H1 (cell line): Measurements from ENCODE around the gene UPF3B. TPM values are rescaled to one million over a fixed set of nuclear protein-coding genes. Genes with fewer than 3 reads are reported as not detected.

ENCODE experiments used
- CTCF ChIA-PET: fragments of 300-600 bp; sonication (Branson Sonifier 250); formaldehyde crosslinking; loops from one replicate; lab custom pipeline; 2021; ENCODE audit not compliant: partially characterized antibody; lab: Charles Lee
- POLR2A ChIA-PET: fragments of 300-600 bp; sonication (Branson Sonifier 250); formaldehyde crosslinking; loops from one replicate; lab custom pipeline; 2021; ENCODE audit warnings: inconsistent platforms; ENCODE audit not compliant: partially characterized antibody; lab: Charles Lee
- DNase-seq, 2 experiments: peaks; one replicate each; pipeline versions ENCODE4 v3.0.0 to v3.0.0-alpha.2; 2010 to 2022; ENCODE audit warnings: low spot score in 2 of 2, low read depth in 1 of 2, mixed read lengths in 1 of 2
- FAIRE-seq: peaks from 2 replicates; lab custom pipeline; 2011; peaks lifted over from hg19 to GRCh38; lab: Jason Lieb, UNC
- H2AFZ ChIP-seq: 2 replicates; pipeline ENCODE4 v1.8.1; 2012; ENCODE audit warnings: low read length, inconsistent platforms
- H2AK5ac ChIP-seq: 2 replicates; pipeline ENCODE4 v1.6.1; 2013; ENCODE audit warnings: low read depth, low read length
- H2BK120ac ChIP-seq: replicated peaks from 2 replicates; pipeline ENCODE3; 2013; ENCODE audit warnings: low read depth, low read length, inconsistent platforms
- H2BK12ac ChIP-seq: 2 replicates; pipeline ENCODE4 v1.6.1; 2013; ENCODE audit warnings: low read depth, low read length
- H2BK15ac ChIP-seq: 2 replicates; pipeline ENCODE4 v1.6.1; 2013; ENCODE audit warnings: low read length
- H2BK20ac ChIP-seq: 2 replicates; pipeline ENCODE4 v1.6.1; 2013; ENCODE audit warnings: low read length
- H2BK5ac ChIP-seq: 2 replicates; pipeline ENCODE4 v1.6.1; 2013; ENCODE audit warnings: low read depth, low read length
- H3K14ac ChIP-seq: 2 replicates; pipeline ENCODE4 v1.6.1; 2013; ENCODE audit warnings: inconsistent platforms; ENCODE audit not compliant: insufficient read length
- H3K18ac ChIP-seq: 2 replicates; pipeline ENCODE4 v1.6.1; 2013; ENCODE audit warnings: low read length; ENCODE audit errors: extremely low read depth
- H3K23ac ChIP-seq: 2 replicates; pipeline ENCODE4 v1.6.1; 2013; ENCODE audit warnings: inconsistent platforms; ENCODE audit not compliant: insufficient read length
- H3K23me2 ChIP-seq: 2 replicates; pipeline ENCODE4 v1.6.1; 2013; ENCODE audit warnings: low read depth, low read length
- H3K27ac ChIP-seq: 2 replicates; pipeline ENCODE4 v1.6.1; 2011; ENCODE audit warnings: low read depth, low read length, inconsistent platforms
- H3K27me3 ChIP-seq, 4 experiments: replicated peaks in 1 of 4; 1 replicate in 1 of 4; 2 replicates in 3 of 4; pipeline versions ENCODE4 v1.6.1 to v1.8.1; 2011 to 2013; ENCODE audit warnings: low read length in 3 of 4, mild to moderate bottlenecking in 3 of 4, inconsistent platforms in 2 of 4, mixed read lengths in 2 of 4, moderate library complexity in 1 of 4; ENCODE audit not compliant: control insufficient read depth in 3 of 4, insufficient read depth in 3 of 4; ENCODE audit errors: extremely low read depth in 1 of 4
- H3K36me3 ChIP-seq, 4 experiments: 2 replicates each; pipeline versions ENCODE4 v1.6.1 to v1.8.1; 2011 to 2013; ENCODE audit warnings: mild to moderate bottlenecking in 4 of 4, low read length in 3 of 4, moderate library complexity in 2 of 4, control low read depth in 1 of 4, inconsistent platforms in 1 of 4; ENCODE audit not compliant: insufficient read depth in 4 of 4, control insufficient read depth in 2 of 4
- H3K4ac ChIP-seq: replicated peaks from 2 replicates; pipeline ENCODE3; 2013; ENCODE audit warnings: low read length, low read depth, mixed read lengths, inconsistent platforms; ENCODE audit not compliant: insufficient read length
- H3K4me1 ChIP-seq, 4 experiments: replicated peaks in 1 of 4; 1 replicate in 1 of 4; 2 replicates in 3 of 4; pipeline versions ENCODE4 v1.6.1 to v1.8.1; 2011 to 2013; ENCODE audit warnings: low read length in 3 of 4, inconsistent platforms in 2 of 4, mixed read lengths in 1 of 4; ENCODE audit not compliant: insufficient read depth in 4 of 4, control insufficient read depth in 3 of 4
- H3K4me2 ChIP-seq, 2 experiments: 2 replicates each; pipeline versions ENCODE4 v1.6.1 to v1.8.1; 2011 to 2013; ENCODE audit warnings: low read depth in 2 of 2, low read length in 2 of 2, control low read depth in 1 of 2, inconsistent platforms in 1 of 2, mild to moderate bottlenecking in 1 of 2; ENCODE audit not compliant: insufficient read depth in 1 of 2
- H3K4me3 ChIP-seq, 4 experiments: fragments of 200-600, 300-600 bp in 1 of 4; sonication (generic), shearing (Covaris generic), sonication (Bioruptor Twin) in 1 of 4; 2 replicates each; pipeline versions ENCODE4 v1.5.1 to v1.8.1; 2011 to 2016; ENCODE audit warnings: low read length in 4 of 4, low read depth in 3 of 4, control low read depth in 2 of 4, inconsistent platforms in 2 of 4, mild to moderate bottlenecking in 2 of 4, mixed read lengths in 1 of 4, moderate library complexity in 1 of 4; ENCODE audit not compliant: insufficient read depth in 2 of 4; ENCODE audit errors: extremely low read depth in 1 of 4
- H3K56ac ChIP-seq: replicated peaks from 2 replicates; pipeline ENCODE3; 2013; ENCODE audit warnings: low read depth, mild to moderate bottlenecking, mixed read lengths, low read length, inconsistent platforms; ENCODE audit not compliant: insufficient read length
- H3K79me1 ChIP-seq: 2 replicates; pipeline ENCODE4 v1.6.1; 2013; ENCODE audit warnings: low read depth, low read length, control low read depth
- H3K79me2 ChIP-seq, 2 experiments: 2 replicates each; pipeline versions ENCODE4 v1.6.1 to v1.8.1; 2012 to 2013; ENCODE audit warnings: low read length in 2 of 2, mild to moderate bottlenecking in 2 of 2, inconsistent platforms in 1 of 2; ENCODE audit not compliant: insufficient read depth in 2 of 2, control insufficient read depth in 1 of 2
- H3K9ac ChIP-seq, 4 experiments: replicated peaks in 1 of 4; 1 replicate in 1 of 4; 2 replicates in 3 of 4; pipeline versions ENCODE4 v1.6.1 to v1.8.1; 2011 to 2013; ENCODE audit warnings: low read depth in 3 of 4, low read length in 3 of 4, control low read depth in 2 of 4, mild to moderate bottlenecking in 2 of 4, moderate library complexity in 2 of 4, inconsistent platforms in 1 of 4; ENCODE audit errors: extremely low read depth in 1 of 4
- H3K9me3 ChIP-seq, 2 experiments: 2 replicates each; pipeline versions ENCODE4 v1.6.1 to v1.8.1; 2012 to 2013; ENCODE audit warnings: mild to moderate bottlenecking in 2 of 2, moderate library complexity in 2 of 2, control low read depth in 1 of 2, inconsistent platforms in 1 of 2, low read depth in 1 of 2, low read length in 1 of 2, mixed read lengths in 1 of 2; ENCODE audit not compliant: insufficient read depth in 2 of 2
- H4K20me1 ChIP-seq, 2 experiments: replicated peaks in 1 of 2; 2 replicates each; pipeline versions ENCODE3 to v1.8.1; 2011 to 2013; ENCODE audit warnings: inconsistent platforms in 2 of 2, low read length in 2 of 2, mild to moderate bottlenecking in 1 of 2; ENCODE audit not compliant: insufficient read depth in 2 of 2, control insufficient read depth in 1 of 2
- H4K5ac ChIP-seq: 2 replicates; pipeline ENCODE4 v1.6.1; 2013; ENCODE audit warnings: low read length, low read depth, mixed read lengths, inconsistent platforms; ENCODE audit not compliant: insufficient read length
- H4K8ac ChIP-seq: 2 replicates; pipeline ENCODE4 v1.8.0; 2013; ENCODE audit warnings: mild to moderate bottlenecking, moderate library complexity, low read length, inconsistent platforms; ENCODE audit not compliant: insufficient read depth; ENCODE audit errors: extremely low read depth
- H4K91ac ChIP-seq: replicated peaks from 2 replicates; pipeline ENCODE3; 2013; ENCODE audit warnings: low read length, mixed read lengths, inconsistent platforms; ENCODE audit not compliant: insufficient read length
- ATF2 ChIP-seq: IDR thresholded peaks from 2 replicates; pipeline ENCODE4 v1.6.1; 2012; ENCODE audit warnings: low read length, inconsistent platforms
- BRCA1 ChIP-seq: IDR thresholded peaks from 2 replicates; pipeline ENCODE4 v1.6.1; 2012; ENCODE audit warnings: low read depth, low read length, improper control_type of control experiment
- CTBP2 ChIP-seq: IDR thresholded peaks from 2 replicates; pipeline ENCODE4 v1.7.0; 2011; ENCODE audit warnings: borderline replicate concordance, mild to moderate bottlenecking, moderate library complexity, mixed read lengths, low read length; ENCODE audit not compliant: insufficient read depth, insufficient read length
- E2F6 ChIP-seq: IDR thresholded peaks from 2 replicates; pipeline ENCODE4 v1.6.1; 2012; ENCODE audit warnings: inconsistent platforms
- JUN ChIP-seq: IDR thresholded peaks from 2 replicates; pipeline ENCODE4 v1.6.1; 2011; ENCODE audit warnings: low read depth, mild to moderate bottlenecking, improper control_type of control experiment, low read length
- MAX ChIP-seq: IDR thresholded peaks from 2 replicates; pipeline ENCODE4 v1.6.1; 2012; ENCODE audit warnings: inconsistent platforms
- RNF2 ChIP-seq: fragments of 200-900, 300-1000 bp; sonication (generic); IDR thresholded peaks from 2 replicates; pipeline ENCODE4 v1.7.1; 2016; ENCODE audit warnings: borderline replicate concordance, low read depth, mild to moderate bottlenecking, antibody characterized with exemption, low read length; ENCODE audit not compliant: poor library complexity, severe bottlenecking; ENCODE audit errors: missing control alignments
- RXRA ChIP-seq: IDR thresholded peaks from 2 replicates; pipeline ENCODE4 v1.6.1; 2011; ENCODE audit warnings: low read depth, mild to moderate bottlenecking, low read length, moderate library complexity; ENCODE audit not compliant: insufficient read depth
- SIN3A ChIP-seq, 2 experiments: IDR thresholded peaks in 1 of 2; conservative IDR thresholded peaks in 1 of 2; 2 replicates each; pipeline ENCODE4 v1.6.1; 2011 to 2012; ENCODE audit warnings: low read length in 2 of 2, improper control_type of control experiment in 1 of 2, low read depth in 1 of 2, mild to moderate bottlenecking in 1 of 2
- WGBS, 2 experiments: shearing (Covaris generic) in 1 of 2; methylation state at CpG; one replicate each; pipeline versions ENCODE4 v1.1.6 to v1.1.7; 2013 to 2015; ENCODE audit warnings: low lambda C conversion rate in 2 of 2, mixed read lengths in 2 of 2, inconsistent platforms in 1 of 2, low coverage in 1 of 2, missing lambda C conversion rate in 1 of 2; ENCODE audit not compliant: insufficient replicate concordance in 2 of 2, insufficient coverage in 1 of 2, insufficient read length in 1 of 2; ENCODE audit errors: extremely low coverage in 1 of 2, missing lambda C conversion rate in 1 of 2; 5-methylcytosine and 5-hydroxymethylcytosine counted together
- polyA plus RNA-seq, 7 experiments: library from polyadenylated mRNA; depleted of rRNA in 3 of 7; stranded (reverse) in 5 of 7; unstranded in 2 of 7; fragments of >200 nt in 5 of 7; fragments of 200-250 nt in 2 of 7; gene quantifications; 1 replicate in 5 of 7; 2 replicates in 1 of 7; 4 replicates in 1 of 7; pipeline versions ENCODE4 v1.2.1 to v1.2.3, GENCODE V29; 2011 to 2013; ENCODE audit warnings: missing spikeins in 2 of 7, mixed read lengths in 2 of 7
- total RNA-seq: library from RNA; stranded (reverse); fragmentation: NEBNext Ultra II Directional; extraction: Animal tissue kit (Norgen Biotek cat#: 25700); gene quantifications from 2 replicates; pipeline ENCODE4 v1.2.1, GENCODE V29; 2021

Gene UPF3B
- total and polyA plus RNA-seq, 2 of the 8 experiments (the other 6 are each of a cell fraction or from before 2014, with no cell fraction given): 7.8 to 20.9 TPM

- Histone ChIP-seq H3K79me2 (no peaks in the 10 kb centered on the region), H3K18ac (no peak overlapping the region), H2BK20ac (no peak overlapping the region), H3K36me3 (no peaks in the 10 kb centered on the region; a peak in 1 of 8 replicates), H2AK5ac (no peak overlapping the region), H4K8ac (no peak overlapping the region), H3K27ac (no peak overlapping the region), H3K27me3 (no peaks in the 10 kb centered on the region), H3K4ac (no peak overlapping the region), H3K79me1 (no peaks in the 10 kb centered on the region), H3K9ac (no peak overlapping the region), H2BK12ac (no peak overlapping the region), H2BK120ac (no peak overlapping the region), H4K5ac (no peak overlapping the region), H2BK5ac (no peak overlapping the region), H2AFZ (no peak overlapping the region), H4K91ac (no peak overlapping the region), H3K23ac (no peak overlapping the region), H3K4me3 (no peak overlapping the region), H3K9me3 (no peaks in the 10 kb centered on the region), H4K20me1 (no peaks in the 10 kb centered on the region), H3K56ac (no peak overlapping the region), H2BK15ac (no peak overlapping the region), H3K4me1 (no peaks in the 10 kb centered on the region), H3K14ac (no peak overlapping the region), H3K4me2 (no peak overlapping the region), H3K23me2 (no peaks in the 10 kb centered on the region)
- POLR2A ChIA-PET: interaction anchor here (1.0 to 4.7 kb wide), 5 partner anchors 9 to 65 kb away, joined by 3 to 20 read pairs (median 4); partner anchors contain the start of gene RPL39
- no peak for DNase-seq
- no peak for FAIRE-seq
- 95% methylated on average over 5 of the region's 6 CpGs; no CpG with 5 or more reads in 1 of the 2 experiments for WGBS, 2 experiments
- CTCF ChIA-PET: interaction anchor here (0.6 to 0.7 kb wide), 2 partner anchors 44 to 301 kb away, joined by 3 read pairs; no protein-coding TSS in a partner anchor
- TF ChIP-seq SIN3A (conservative IDR thresholded peaks at IDR 0.05 in 1 of 2, IDR thresholded peaks at IDR 0.05 in 1 of 2; ENCODE audit: low read depth in 1 of 2, low read length in 2 of 2) (no peak), RXRA (no peak), MAX (no peak), ATF2 (no peak), E2F6 (no peak), RNF2 (no peak), JUN (no peak), CTBP2 (no peak), BRCA1 (no peak)
Measured at GRCh38 chrX:119817130-119817690, 35.6 kb downstream of the UPF3B start.
